ENCODE data around the gene URB1. TPM values are rescaled to one million over a fixed set of nuclear protein-coding genes. Genes with fewer than 3 reads are reported as not detected.

URB1 gene
- polyA plus RNA-seq, 1 of the 3 experiments (the other 2 are of a cell fraction): 9.9 TPM

GRCh38 chr21:32383812-32384211, 9.0 kb downstream of the URB1 start:
- H3K79me2 ChIP-seq (ENCODE audit: insufficient read depth): peaks cover 90% of the 10 kb centered on the region

More at GRCh38 chr21:32383812-32384211, 9.0 kb downstream of the URB1 start:
- ChIA-PET POLR2A (no interaction called here), CTCF (interaction anchor here (1.3 to 1.4 kb wide), 2 partner anchors 186 to 216 kb away, joined by 5 to 6 read pairs; no protein-coding TSS in a partner anchor)
- Histone ChIP-seq H3K27me3 (ENCODE audit: insufficient read depth) (no peaks in the 10 kb centered on the region), H3K36me3 (replicated peaks in 1 of 2; ENCODE audit: control insufficient read depth in 1 of 2, insufficient read depth in 2 of 2, low read length in 1 of 2) (peaks cover 56 to 66% of the 10 kb centered on the region in 2 experiments), H3K9me2 (no peaks in the 10 kb centered on the region), H3K4me1 (ENCODE audit: control insufficient read depth in 1 of 2, insufficient read depth in 2 of 2, low read depth in 1 of 2, low read length in 1 of 2) (peaks cover 24 to 29% of the 10 kb centered on the region in 2 experiments), H3F3A (replicated peaks; ENCODE audit: insufficient read depth) (peaks cover 10% of the 10 kb centered on the region), H4K20me1 (ENCODE audit: insufficient read depth) (peaks cover 18% of the 10 kb centered on the region), H3K27ac (ENCODE audit: low read depth in 2 of 2, low read length in 1 of 2) (peak overlapping the region in 1 of 2 experiments; percentile 82; a peak in 2 of 4 replicates), H3K9me3 (no peaks in the 10 kb centered on the region), H2AFZ (ENCODE audit: low read depth) (no peak overlapping the region), H3K4me3 (ENCODE audit: low read depth in 2 of 2, low read length in 1 of 2) (no peak overlapping the region), H3K4me2 (no peak overlapping the region), H3K9ac (no peak overlapping the region)
- no peak for TF ChIP-seq MAX (IDR thresholded peaks at IDR 0.05; ENCODE audit: low read depth)
- no peak for TF ChIP-seq RXRA (IDR thresholded peaks at IDR 0.05; ENCODE audit: borderline replicate concordance, low read depth)
- no peak for TF ChIP-seq FOSL2 (IDR thresholded peaks at IDR 0.05; ENCODE audit: borderline replicate concordance, low read depth)
- TF ChIP-seq, protein P1, sequence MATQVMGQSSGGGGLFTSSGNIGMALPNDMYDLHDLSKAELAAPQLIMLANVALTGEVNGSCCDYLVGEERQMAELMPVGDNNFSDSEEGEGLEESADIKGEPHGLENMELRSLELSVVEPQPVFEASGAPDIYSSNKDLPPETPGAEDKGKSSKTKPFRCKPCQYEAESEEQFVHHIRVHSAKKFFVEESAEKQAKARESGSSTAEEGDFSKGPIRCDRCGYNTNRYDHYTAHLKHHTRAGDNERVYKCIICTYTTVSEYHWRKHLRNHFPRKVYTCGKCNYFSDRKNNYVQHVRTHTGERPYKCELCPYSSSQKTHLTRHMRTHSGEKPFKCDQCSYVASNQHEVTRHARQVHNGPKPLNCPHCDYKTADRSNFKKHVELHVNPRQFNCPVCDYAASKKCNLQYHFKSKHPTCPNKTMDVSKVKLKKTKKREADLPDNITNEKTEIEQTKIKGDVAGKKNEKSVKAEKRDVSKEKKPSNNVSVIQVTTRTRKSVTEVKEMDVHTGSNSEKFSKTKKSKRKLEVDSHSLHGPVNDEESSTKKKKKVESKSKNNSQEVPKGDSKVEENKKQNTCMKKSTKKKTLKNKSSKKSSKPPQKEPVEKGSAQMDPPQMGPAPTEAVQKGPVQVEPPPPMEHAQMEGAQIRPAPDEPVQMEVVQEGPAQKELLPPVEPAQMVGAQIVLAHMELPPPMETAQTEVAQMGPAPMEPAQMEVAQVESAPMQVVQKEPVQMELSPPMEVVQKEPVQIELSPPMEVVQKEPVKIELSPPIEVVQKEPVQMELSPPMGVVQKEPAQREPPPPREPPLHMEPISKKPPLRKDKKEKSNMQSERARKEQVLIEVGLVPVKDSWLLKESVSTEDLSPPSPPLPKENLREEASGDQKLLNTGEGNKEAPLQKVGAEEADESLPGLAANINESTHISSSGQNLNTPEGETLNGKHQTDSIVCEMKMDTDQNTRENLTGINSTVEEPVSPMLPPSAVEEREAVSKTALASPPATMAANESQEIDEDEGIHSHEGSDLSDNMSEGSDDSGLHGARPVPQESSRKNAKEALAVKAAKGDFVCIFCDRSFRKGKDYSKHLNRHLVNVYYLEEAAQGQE (IDR thresholded peaks at IDR 0.05; ENCODE audit: low read depth, low read length): no peak
- no peak for TF ChIP-seq JUND (IDR thresholded peaks at IDR 0.05)
- TF ChIP-seq MEF2A (IDR thresholded peaks at IDR 0.05; ENCODE audit: borderline replicate concordance, low read depth): no peak
- TF ChIP-seq USF2 (IDR thresholded peaks at IDR 0.05; ENCODE audit: borderline replicate concordance, low read depth, low read length): no peak
- TF ChIP-seq CTCF (IDR thresholded peaks at IDR 0.05): peak; percentile 9; the same call in 1 of the 2 replicates
- 96% methylated on average over 6 of the region's 6 CpGs for WGBS (ENCODE audit: low lambda C conversion rate)
- no peak for DNase-seq
